WTC11 (cell line): ENCODE results near the gene SYDE2. TPM values are rescaled to one million over a fixed set of nuclear protein-coding genes. Genes with fewer than 3 reads are reported as not detected.

Experiments used
- ATAC-seq: fragments of 200-7000 bp; cut with Tn5 transposase; 2 replicates; pipeline ENCODE4 v1.10.0; 2021; ENCODE audit warnings: mild to moderate bottlenecking, moderate library complexity
- CTCF ChIA-PET: fragments of 300-600 bp; sonication (Branson Sonifier 250); formaldehyde crosslinking; loops from one replicate; lab custom pipeline; 2021; ENCODE audit warnings: antibody characterized with exemption; lab: Charles Lee
- POLR2A ChIA-PET: fragments of 350-600 bp; sonication (Branson Sonifier 250); formaldehyde crosslinking; loops from one replicate; lab custom pipeline; 2021; ENCODE audit warnings: antibody characterized with exemption; lab: Charles Lee
- DNase-seq: peaks from one replicate; pipeline ENCODE4 v3.0.0; 2021; ENCODE audit warnings: low spot score
- H3K27ac Mint-ChIP-seq: 2 replicates; pipeline ENCODE4 v1.8.0; 2021; ENCODE audit warnings: mixed read lengths
- H3K27me3 Mint-ChIP-seq: 2 replicates; pipeline ENCODE4 v1.8.0; 2021; ENCODE audit warnings: low read depth, mild to moderate bottlenecking, moderate library complexity, mixed read lengths
- H3K36me3 Mint-ChIP-seq: 2 replicates; pipeline ENCODE4 v1.8.0; 2021; ENCODE audit warnings: mixed read lengths
- H3K4me1 Mint-ChIP-seq: 2 replicates; pipeline ENCODE4 v1.8.0; 2022; ENCODE audit warnings: mixed read lengths
- H3K4me3 Mint-ChIP-seq: 2 replicates; pipeline ENCODE4 v1.8.0; 2021; ENCODE audit warnings: mild to moderate bottlenecking, moderate library complexity, mixed read lengths
- H3K9me3 Mint-ChIP-seq: 2 replicates; pipeline ENCODE4 v1.8.0; 2021; ENCODE audit warnings: mixed read lengths
- AFF4 ChIP-seq: sonication (generic); formaldehyde crosslinking; IDR thresholded peaks from 2 replicates; pipeline ENCODE4 v1.8.1; 2023; ENCODE audit warnings: mild to moderate bottlenecking, missing genetic modification reagents, borderline replicate concordance
- AR ChIP-seq: fragments of 250-450 bp; sonication (Bioruptor Pico); IDR thresholded peaks from 2 replicates; pipeline ENCODE4 v1.9.0; 2021; ENCODE audit warnings: mild to moderate bottlenecking
- CDX4 ChIP-seq: fragments of 250-450 bp; sonication (Bioruptor Pico); IDR thresholded peaks from 2 replicates; pipeline ENCODE4 v1.9.0; 2021; ENCODE audit warnings: moderate library complexity, mild to moderate bottlenecking, inconsistent platforms, borderline replicate concordance
- ESRRA ChIP-seq: sonication (generic); formaldehyde crosslinking; IDR thresholded peaks from 2 replicates; pipeline ENCODE4 v1.8.1; 2022; ENCODE audit warnings: mild to moderate bottlenecking, missing genetic modification reagents, borderline replicate concordance
- IRF1 ChIP-seq: sonication (generic); formaldehyde crosslinking; IDR thresholded peaks from 2 replicates; pipeline ENCODE4 v1.8.0; 2023; ENCODE audit warnings: missing genetic modification reagents
- MAX ChIP-seq: sonication (generic); formaldehyde crosslinking; IDR thresholded peaks from 2 replicates; pipeline ENCODE4 v1.8.0; 2022; ENCODE audit warnings: mild to moderate bottlenecking, missing genetic modification reagents
- NR1H2 ChIP-seq: sonication (generic); formaldehyde crosslinking; IDR thresholded peaks from 2 replicates; pipeline ENCODE4 v1.9.0; 2021; ENCODE audit warnings: mild to moderate bottlenecking, moderate library complexity, missing genetic modification reagents
- OVOL2 ChIP-seq: fragments of 250-450 bp; sonication (Bioruptor Pico); IDR thresholded peaks from 2 replicates; pipeline ENCODE4 v1.9.0; 2021; ENCODE audit warnings: mild to moderate bottlenecking, borderline replicate concordance
- PREB ChIP-seq: sonication (generic); formaldehyde crosslinking; IDR thresholded peaks from 2 replicates; pipeline ENCODE4 v1.8.1; 2022; ENCODE audit warnings: mild to moderate bottlenecking, missing genetic modification reagents, moderate library complexity, borderline replicate concordance
- SMAD3 ChIP-seq: sonication (generic); formaldehyde crosslinking; IDR thresholded peaks from 2 replicates; pipeline ENCODE4 v1.8.0; 2022; ENCODE audit warnings: missing genetic modification reagents, mild to moderate bottlenecking, borderline replicate concordance
- SMAD4 ChIP-seq: sonication (generic); formaldehyde crosslinking; IDR thresholded peaks from 2 replicates; pipeline ENCODE4 v1.8.0; 2022; ENCODE audit warnings: mild to moderate bottlenecking, missing genetic modification reagents
- TCF7 ChIP-seq: sonication (generic); formaldehyde crosslinking; IDR thresholded peaks from 2 replicates; pipeline ENCODE4 v1.8.0; 2022; ENCODE audit warnings: mild to moderate bottlenecking, low read depth, missing genetic modification reagents, moderate library complexity
- ZNF232 ChIP-seq: sonication (generic); formaldehyde crosslinking; IDR thresholded peaks from 2 replicates; pipeline ENCODE4 v1.8.0; 2022; ENCODE audit warnings: mild to moderate bottlenecking, missing genetic modification reagents
- ZNF416 ChIP-seq: fragments of 250-450 bp; sonication (Bioruptor Pico); IDR thresholded peaks from 2 replicates; pipeline ENCODE4 v1.9.0; 2021; ENCODE audit warnings: mild to moderate bottlenecking, inconsistent platforms
- total RNA-seq: library from RNA; stranded (reverse); gene quantifications from 3 replicates; pipeline ENCODE4 v1.2.3, GENCODE V29; 2021

Gene SYDE2
- total RNA-seq, 1 experiment from 2014 or later = 13.8 TPM

- H3K9me3 Mint-ChIP-seq = peaks cover 17% of the 10 kb centered on the region
These were observed 43.6 kb upstream of the SYDE2 start for GRCh38 chr1:85244271-85245061.

GRCh38 chr1:85243372-85243771, 42.6 kb upstream of the SYDE2 start:
- DNase-seq (no peak), ATAC-seq (no peak)
- Mint-ChIP-seq H3K27me3 (no peaks in the 10 kb centered on the region), H3K9me3 (peaks cover 10% of the 10 kb centered on the region), H3K27ac (no peak overlapping the region), H3K36me3 (peaks cover 6% of the 10 kb centered on the region; the same call in 1 of the 2 replicates), H3K4me3 (no peak overlapping the region), H3K4me1 (peaks cover 25% of the 10 kb centered on the region)
- ChIA-PET POLR2A (interaction anchor here (0.6 kb wide), 1 partner anchor 199 kb away, joined by 3 read pairs; no protein-coding TSS in a partner anchor), CTCF (interaction anchor here (2.1 kb wide), 1 partner anchor 16 kb away, joined by 10 read pairs; the partner anchor contains the start of gene C1orf52)
- TF ChIP-seq MAX (no peak), OVOL2 (CRISPR knock-in tag) (no peak), AR (no peak), IRF1 (CRISPR knock-in tag) (no peak), PREB (CRISPR knock-in tag) (no peak), NR1H2 (CRISPR knock-in tag) (no peak), ZNF232 (CRISPR knock-in tag) (no peak)

More at GRCh38 chr1:85244271-85245061, 43.6 kb upstream of the SYDE2 start:
- ATAC-seq (no peak), DNase-seq (no peak)
- peaks cover 12% of the 10 kb centered on the region for H3K36me3 Mint-ChIP-seq
- ChIA-PET CTCF (interaction anchor here (1.5 to 2.1 kb wide), 3 partner anchors 10 to 135 kb away, joined by 3 to 10 read pairs (median 10); partner anchors contain the start of gene C1orf52), POLR2A (no interaction called here)
- no peak overlapping the region for H3K4me3 Mint-ChIP-seq
- no peak overlapping the region for H3K27ac Mint-ChIP-seq
- peaks cover 25% of the 10 kb centered on the region for H3K4me1 Mint-ChIP-seq
- H3K27me3 Mint-ChIP-seq = no peaks in the 10 kb centered on the region
- TF ChIP-seq ESRRA (no peak), TCF7 (CRISPR knock-in tag) (no peak), SMAD3 (CRISPR knock-in tag) (no peak), AFF4 (CRISPR knock-in tag) (no peak), AR (no peak), CDX4 (no peak), SMAD4 (CRISPR knock-in tag) (no peak), ZNF416 (CRISPR knock-in tag) (no peak)
